ENCODE data around the gene SEC14L5.

Gene SEC14L5

GRCh38 chr16:5058476-5058875, 100.3 kb downstream of the SEC14L5 start:
- peaks cover 30% of the 10 kb centered on the region for H3K27me3 ChIP-seq (replicated peaks; ENCODE audit: insufficient read depth, low read length)
- no peaks in the 10 kb centered on the region for H3K36me3 ChIP-seq (replicated peaks; ENCODE audit: insufficient read depth, low read length)
- no peak for TF ChIP-seq EZH2phosphoT487 (IDR thresholded peaks at IDR 0.05; ENCODE audit: low read length)
- no peak for TF ChIP-seq EZH2 (optimal IDR thresholded peaks at IDR 0.05; ENCODE audit: low read depth, low read length)
- no peak for TF ChIP-seq CTCF (IDR thresholded peaks at IDR 0.05; ENCODE audit: low read length)
- H2AFZ ChIP-seq (ENCODE audit: low read length): no peak overlapping the region
- H3K9me2 ChIP-seq (replicated peaks; ENCODE audit: insufficient read depth, low read length): no peaks in the 10 kb centered on the region
- no peak overlapping the region for H3K9ac ChIP-seq (ENCODE audit: low read length)
- H3K27ac ChIP-seq (ENCODE audit: low read length): no peak overlapping the region
- no peak overlapping the region for H3K4me2 ChIP-seq (ENCODE audit: low read depth, low read length)
- H3K4me1 ChIP-seq (ENCODE audit: low read length): no peaks in the 10 kb centered on the region
- no peaks in the 10 kb centered on the region for H4K20me1 ChIP-seq (ENCODE audit: insufficient read depth, low read length)
- no peaks in the 10 kb centered on the region for H3K79me2 ChIP-seq (ENCODE audit: low read length)
- H3F3A ChIP-seq (ENCODE audit: insufficient read depth, low read length): no peaks in the 10 kb centered on the region
- no peaks in the 10 kb centered on the region for H3K9me3 ChIP-seq (replicated peaks; ENCODE audit: insufficient read depth, low read length)
- no peak overlapping the region for H3K4me3 ChIP-seq (ENCODE audit: low read length)
- no peak for DNase-seq

GRCh38 chr16:5059386-5060072, 101.4 kb downstream of the SEC14L5 start:
- DNase-seq: no peak
- no peak overlapping the region for H3K9ac ChIP-seq (ENCODE audit: low read length)
- H3K79me2 ChIP-seq (ENCODE audit: low read length): no peaks in the 10 kb centered on the region
- H3K9me2 ChIP-seq (replicated peaks; ENCODE audit: insufficient read depth, low read length): no peaks in the 10 kb centered on the region
- H3F3A ChIP-seq (ENCODE audit: insufficient read depth, low read length): no peaks in the 10 kb centered on the region
- H3K4me3 ChIP-seq (ENCODE audit: low read length): no peak overlapping the region
- no peaks in the 10 kb centered on the region for H3K4me1 ChIP-seq (ENCODE audit: low read length)
- no peak overlapping the region for H3K4me2 ChIP-seq (ENCODE audit: low read depth, low read length)
- H3K27me3 ChIP-seq (replicated peaks; ENCODE audit: insufficient read depth, low read length): peaks cover 38% of the 10 kb centered on the region
- H2AFZ ChIP-seq (ENCODE audit: low read length): no peak overlapping the region
- no peaks in the 10 kb centered on the region for H3K36me3 ChIP-seq (replicated peaks; ENCODE audit: insufficient read depth, low read length)
- H4K20me1 ChIP-seq (ENCODE audit: insufficient read depth, low read length): no peaks in the 10 kb centered on the region
- H3K27ac ChIP-seq (ENCODE audit: low read length): no peak overlapping the region
- H3K9me3 ChIP-seq (replicated peaks; ENCODE audit: insufficient read depth, low read length): no peaks in the 10 kb centered on the region
- TF ChIP-seq EZH2 (optimal IDR thresholded peaks at IDR 0.05; ENCODE audit: low read depth, low read length) (no peak), CTCF (IDR thresholded peaks at IDR 0.05; ENCODE audit: low read length) (no peak), EZH2phosphoT487 (IDR thresholded peaks at IDR 0.05; ENCODE audit: low read length) (no peak)

GRCh38 chr16:5060073-5060641, 102.0 kb downstream of the SEC14L5 start:
- Histone ChIP-seq H3K9ac (ENCODE audit: low read length) (no peak overlapping the region), H3K27ac (ENCODE audit: low read length) (no peak overlapping the region), H3F3A (ENCODE audit: insufficient read depth, low read length) (no peaks in the 10 kb centered on the region), H3K4me2 (ENCODE audit: low read depth, low read length) (no peak overlapping the region), H3K79me2 (ENCODE audit: low read length) (no peaks in the 10 kb centered on the region), H3K9me3 (replicated peaks; ENCODE audit: insufficient read depth, low read length) (no peaks in the 10 kb centered on the region), H3K9me2 (replicated peaks; ENCODE audit: insufficient read depth, low read length) (no peaks in the 10 kb centered on the region), H2AFZ (ENCODE audit: low read length) (no peak overlapping the region), H3K4me3 (ENCODE audit: low read length) (no peak overlapping the region), H4K20me1 (ENCODE audit: insufficient read depth, low read length) (no peaks in the 10 kb centered on the region), H3K36me3 (replicated peaks; ENCODE audit: insufficient read depth, low read length) (no peaks in the 10 kb centered on the region), H3K27me3 (replicated peaks; ENCODE audit: insufficient read depth, low read length) (peaks cover 44% of the 10 kb centered on the region), H3K4me1 (ENCODE audit: low read length) (no peaks in the 10 kb centered on the region)
- DNase-seq: no peak
- TF ChIP-seq EZH2 (optimal IDR thresholded peaks at IDR 0.05; ENCODE audit: low read depth, low read length) (no peak), CTCF (IDR thresholded peaks at IDR 0.05; ENCODE audit: low read length) (no peak), EZH2phosphoT487 (IDR thresholded peaks at IDR 0.05; ENCODE audit: low read length) (no peak)

All from MM.1S (cell line).